HepG2 (cell line): ENCODE results near the gene SPSB1. TPM values are rescaled to one million over a fixed set of nuclear protein-coding genes. Genes with fewer than 3 reads are reported as not detected.

ENCODE experiments used
- ATAC-seq: fragments of 200-7000 bp; cut with Tn5 transposase; 3 replicates; pipeline ENCODE4 v1.9.1; 2020; ENCODE audit warnings: mild to moderate bottlenecking, moderate library complexity
- BruUV-seq: library from RNA; stranded (reverse); fragments of 400-500 nt; replicated peaks from 2 replicates; lab custom pipeline; 2021; lab: Mats Ljungman, UMichigan
- CTCF ChIA-PET: fragments of 300-600 bp; formaldehyde crosslinking; extraction: SDS; loops from one replicate; lab custom pipeline; 2021; ENCODE audit warnings: low total read pairs, inconsistent platforms, low intra/inter-chr PET ratio; lab: Yijun Ruan, JAX
- POLR2A ChIA-PET: fragments of 350-600 bp; sonication (Branson Sonifier 250); formaldehyde crosslinking; loops from one replicate; lab custom pipeline; 2020; ENCODE audit warnings: antibody characterized with exemption, inconsistent platforms; lab: Yijun Ruan, JAX
- DNase-seq: peaks from one replicate; pipeline ENCODE4 v3.0.0-alpha.2; 2015; ENCODE audit warnings: low spot score
- FAIRE-seq: peaks from 3 replicates; lab custom pipeline; 2011; peaks lifted over from hg19 to GRCh38; lab: Jason Lieb, UNC
- H2AFZ ChIP-seq: one replicate; pipeline ENCODE4 v1.6.1; 2011; ENCODE audit warnings: low read length, inconsistent platforms
- H3K27ac ChIP-seq: fragments of 300-600 bp; 3 replicates; pipeline ENCODE4 v1.8.0; 2011; ENCODE audit warnings: mixed run types, mild to moderate bottlenecking, mixed read lengths, low read length, inconsistent platforms; ENCODE audit not compliant: insufficient read depth; ENCODE audit errors: extremely low read length
- H3K27me3 ChIP-seq, 2 experiments: fragments of 200-600 bp in 1 of 2; 2 replicates in 1 of 2; 3 replicates in 1 of 2; pipeline versions ENCODE4 v1.6.0 to v1.8.0; 2011; ENCODE audit warnings: low read length in 2 of 2, mild to moderate bottlenecking in 2 of 2, moderate library complexity in 2 of 2, inconsistent platforms in 1 of 2; ENCODE audit not compliant: insufficient read depth in 2 of 2, control insufficient read depth in 1 of 2
- H3K36me3 ChIP-seq, 2 experiments: fragments of 200-600 bp in 1 of 2; replicated peaks in 1 of 2; 2 replicates in 1 of 2; 3 replicates in 1 of 2; pipeline versions ENCODE4 v1.5.1 to v1.8.0; 2011; ENCODE audit warnings: low read length in 2 of 2, inconsistent platforms in 1 of 2; ENCODE audit not compliant: insufficient read depth in 2 of 2, control insufficient read depth in 1 of 2
- H3K4me1 ChIP-seq: 2 replicates; pipeline ENCODE4 v1.5.1; 2012; ENCODE audit warnings: low read length, inconsistent platforms; ENCODE audit not compliant: insufficient read depth
- H3K4me2 ChIP-seq: 2 replicates; pipeline ENCODE4 v1.6.0; 2011; ENCODE audit warnings: low read depth, low read length, inconsistent platforms
- H3K4me3 ChIP-seq, 3 experiments: fragments of 200-600 bp in 1 of 3; sonication (generic), shearing (Covaris generic) in 1 of 3; replicated peaks in 1 of 3; 2 replicates each; pipeline ENCODE4 v1.5.1; 2011 to 2016; ENCODE audit warnings: low read length in 3 of 3, inconsistent platforms in 2 of 3, low read depth in 2 of 3, mild to moderate bottlenecking in 2 of 3, control low read depth in 1 of 3, mixed read lengths in 1 of 3; ENCODE audit not compliant: insufficient read depth in 1 of 3
- H3K79me2 ChIP-seq: one replicate; pipeline ENCODE4 v1.6.1; 2011; ENCODE audit warnings: low read length, inconsistent platforms; ENCODE audit not compliant: insufficient read depth
- H3K9ac ChIP-seq: 2 replicates; pipeline ENCODE4 v1.6.0; 2011; ENCODE audit warnings: mild to moderate bottlenecking, low read depth, low read length, inconsistent platforms; ENCODE audit not compliant: insufficient read depth
- H3K9me3 ChIP-seq: 2 replicates; pipeline ENCODE4 v1.5.1; 2012; ENCODE audit warnings: mild to moderate bottlenecking, low read length
- H4K20me1 ChIP-seq: 2 replicates; pipeline ENCODE4 v1.6.0; 2011; ENCODE audit warnings: inconsistent platforms, mild to moderate bottlenecking, low read length, moderate library complexity; ENCODE audit not compliant: insufficient read depth
- WGBS: methylation state at CpG from one replicate; pipeline ENCODE4 v1.1.6; 2017; ENCODE audit warnings: low lambda C conversion rate; 5-methylcytosine and 5-hydroxymethylcytosine counted together
- in situ Hi-C: cut with HindIII; loops from 2 replicates; pipeline ENCODE4 v1.10.0; 2017; ENCODE audit warnings: low pct_unique_long_range_greater_than_20kb; ENCODE audit not compliant: extremely low pct_ligation_motif_present
- intact Hi-C: fragments of 100-400 bp; cut with micrococcal nuclease; formaldehyde crosslinking; loops from one replicate; pipeline ENCODE4 v1.10.0; 2022; ENCODE audit not compliant: unreplicated experiment
- polyA plus RNA-seq, 8 experiments: library from polyadenylated mRNA; depleted of rRNA in 3 of 8; stranded (reverse) in 7 of 8; unstranded in 1 of 8; fragments of >200 nt; fragmentation: Illumina TruSeq in 4 of 8; extraction: Trizol in 4 of 8; gene quantifications; 2 replicates each; pipeline versions ENCODE4 v1.2.1 to v1.2.3, GENCODE V29; 2011 to 2016; ENCODE audit warnings: low read depth in 4 of 8, missing spikeins in 1 of 8, mixed read lengths in 1 of 8; ENCODE audit not compliant: insufficient read depth in 1 of 8
- total RNA-seq, 5 experiments: library from RNA; depleted of rRNA; stranded (reverse); fragments of >200 nt; fragmentation: Illumina TruSeq; extraction: Trizol; gene quantifications; 2 replicates each; pipeline ENCODE4 v1.2.3, GENCODE V29; 2016; ENCODE audit warnings: low read depth in 1 of 5
- TF ChIP-seq, protein P1 (sequence below): sonication (generic); formaldehyde crosslinking; IDR thresholded peaks from 2 replicates; pipeline ENCODE4 v1.4.0; 2020; ENCODE audit warnings: missing genetic modification reagents
- TF ChIP-seq, protein P2 (sequence below): sonication (generic); formaldehyde crosslinking; IDR thresholded peaks from 2 replicates; pipeline ENCODE4 v1.4.0; 2020; ENCODE audit warnings: missing genetic modification reagents
- TF ChIP-seq, protein P3 (sequence below): sonication (generic); formaldehyde crosslinking; IDR thresholded peaks from 2 replicates; pipeline ENCODE4 v1.9.0; 2022; ENCODE audit warnings: missing genetic modification reagents, mild to moderate bottlenecking, borderline replicate concordance

The SPSB1 gene
- total and polyA plus RNA-seq, 2 of the 13 experiments (the other 11 are each of a cell fraction or from before 2014, with no cell fraction given), result 5.0 to 8.0 TPM

GRCh38 chr1:9278585-9279153 is 14.0 kb upstream of the SPSB1 start:
- H3K4me3 ChIP-seq, result peak overlapping the region in 2 of 3 experiments; percentile 27 to 67; a peak in 2 of 6 replicates
- BruUV-seq, result no TSS peak
- ATAC-seq, result no peak; the same call in 2 of the 3 replicates
- DNase-seq, result no peak
- no peaks in the 10 kb centered on the region for H3K27me3 ChIP-seq
- WGBS, result 68% methylated on average over 5 of the region's 10 CpGs
- ChIA-PET POLR2A (interaction anchor here (1.0 to 2.4 kb wide), 8 partner anchors 11 to 150 kb away, joined by 4 to 15 read pairs (median 5); partner anchors contain the start of gene H6PD), CTCF (no interaction called here)
- no peaks in the 10 kb centered on the region for H3K36me3 ChIP-seq
- H3K9me3 ChIP-seq, result no peaks in the 10 kb centered on the region
- no peak overlapping the region for H2AFZ ChIP-seq
- in situ Hi-C loops, result no loop called here
- H3K27ac ChIP-seq, result peak overlapping the region; percentile 5
- no peak overlapping the region for H3K9ac ChIP-seq
- TF ChIP-seq, protein P1, sequence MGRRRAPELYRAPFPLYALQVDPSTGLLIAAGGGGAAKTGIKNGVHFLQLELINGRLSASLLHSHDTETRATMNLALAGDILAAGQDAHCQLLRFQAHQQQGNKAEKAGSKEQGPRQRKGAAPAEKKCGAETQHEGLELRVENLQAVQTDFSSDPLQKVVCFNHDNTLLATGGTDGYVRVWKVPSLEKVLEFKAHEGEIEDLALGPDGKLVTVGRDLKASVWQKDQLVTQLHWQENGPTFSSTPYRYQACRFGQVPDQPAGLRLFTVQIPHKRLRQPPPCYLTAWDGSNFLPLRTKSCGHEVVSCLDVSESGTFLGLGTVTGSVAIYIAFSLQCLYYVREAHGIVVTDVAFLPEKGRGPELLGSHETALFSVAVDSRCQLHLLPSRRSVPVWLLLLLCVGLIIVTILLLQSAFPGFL (CRISPR knock-in tag), result no peak
- TF ChIP-seq, protein P2, sequence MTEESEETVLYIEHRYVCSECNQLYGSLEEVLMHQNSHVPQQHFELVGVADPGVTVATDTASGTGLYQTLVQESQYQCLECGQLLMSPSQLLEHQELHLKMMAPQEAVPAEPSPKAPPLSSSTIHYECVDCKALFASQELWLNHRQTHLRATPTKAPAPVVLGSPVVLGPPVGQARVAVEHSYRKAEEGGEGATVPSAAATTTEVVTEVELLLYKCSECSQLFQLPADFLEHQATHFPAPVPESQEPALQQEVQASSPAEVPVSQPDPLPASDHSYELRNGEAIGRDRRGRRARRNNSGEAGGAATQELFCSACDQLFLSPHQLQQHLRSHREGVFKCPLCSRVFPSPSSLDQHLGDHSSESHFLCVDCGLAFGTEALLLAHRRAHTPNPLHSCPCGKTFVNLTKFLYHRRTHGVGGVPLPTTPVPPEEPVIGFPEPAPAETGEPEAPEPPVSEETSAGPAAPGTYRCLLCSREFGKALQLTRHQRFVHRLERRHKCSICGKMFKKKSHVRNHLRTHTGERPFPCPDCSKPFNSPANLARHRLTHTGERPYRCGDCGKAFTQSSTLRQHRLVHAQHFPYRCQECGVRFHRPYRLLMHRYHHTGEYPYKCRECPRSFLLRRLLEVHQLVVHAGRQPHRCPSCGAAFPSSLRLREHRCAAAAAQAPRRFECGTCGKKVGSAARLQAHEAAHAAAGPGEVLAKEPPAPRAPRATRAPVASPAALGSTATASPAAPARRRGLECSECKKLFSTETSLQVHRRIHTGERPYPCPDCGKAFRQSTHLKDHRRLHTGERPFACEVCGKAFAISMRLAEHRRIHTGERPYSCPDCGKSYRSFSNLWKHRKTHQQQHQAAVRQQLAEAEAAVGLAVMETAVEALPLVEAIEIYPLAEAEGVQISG (CRISPR knock-in tag), result 0 out of 2 replicates have a peak, but pooled peaks have one; percentile 8
- TF ChIP-seq, protein P3, sequence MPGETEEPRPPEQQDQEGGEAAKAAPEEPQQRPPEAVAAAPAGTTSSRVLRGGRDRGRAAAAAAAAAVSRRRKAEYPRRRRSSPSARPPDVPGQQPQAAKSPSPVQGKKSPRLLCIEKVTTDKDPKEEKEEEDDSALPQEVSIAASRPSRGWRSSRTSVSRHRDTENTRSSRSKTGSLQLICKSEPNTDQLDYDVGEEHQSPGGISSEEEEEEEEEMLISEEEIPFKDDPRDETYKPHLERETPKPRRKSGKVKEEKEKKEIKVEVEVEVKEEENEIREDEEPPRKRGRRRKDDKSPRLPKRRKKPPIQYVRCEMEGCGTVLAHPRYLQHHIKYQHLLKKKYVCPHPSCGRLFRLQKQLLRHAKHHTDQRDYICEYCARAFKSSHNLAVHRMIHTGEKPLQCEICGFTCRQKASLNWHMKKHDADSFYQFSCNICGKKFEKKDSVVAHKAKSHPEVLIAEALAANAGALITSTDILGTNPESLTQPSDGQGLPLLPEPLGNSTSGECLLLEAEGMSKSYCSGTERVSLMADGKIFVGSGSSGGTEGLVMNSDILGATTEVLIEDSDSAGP (CRISPR knock-in tag), result 0 out of 2 replicates have a peak, but pooled peaks have one; percentile 2
- intact Hi-C loops, result no loop called here
- H3K4me2 ChIP-seq, result peak overlapping the region; percentile 91
- H4K20me1 ChIP-seq, result no peaks in the 10 kb centered on the region
- H3K79me2 ChIP-seq, result no peaks in the 10 kb centered on the region
- H3K4me1 ChIP-seq, result peaks cover 48% of the 10 kb centered on the region
- no peak for FAIRE-seq
